Testis (tissue), 3 donors: Measurements from ENCODE around the gene MYLK4. TPM values are rescaled to one million over a fixed set of nuclear protein-coding genes. Genes with fewer than 3 reads are reported as not detected.

Experiments
- DNase-seq: peaks from one replicate; pipeline ENCODE4 v3.0.0-alpha.2; 2019
- H3K27ac ChIP-seq, 2 donors: fragments of 200-600 bp; sonication (generic); one replicate each; pipeline ENCODE4 v1.5.1; 2019
- H3K27me3 ChIP-seq: fragments of 200-600 bp; sonication (generic); one replicate; pipeline ENCODE4 v1.5.1; 2019
- H3K36me3 ChIP-seq: fragments of 200-600 bp; sonication (generic); one replicate; pipeline ENCODE4 v1.5.1; 2017; ENCODE audit warnings: low read depth; ENCODE audit errors: missing control alignments
- H3K4me1 ChIP-seq: fragments of 200-600 bp; sonication (generic); one replicate; pipeline ENCODE4 v1.5.1; 2019
- H3K4me3 ChIP-seq, 2 donors: fragments of 200-600 bp; sonication (generic); one replicate each; pipeline ENCODE4 v1.5.1; 2017 to 2019
- H3K9me3 ChIP-seq: fragments of 200-600 bp; sonication (generic); one replicate; pipeline ENCODE4 v1.5.1; 2017
- CTCF ChIP-seq, 3 experiments: fragments of 450-650 bp in 2 of 3; fragments of 200-600 bp in 1 of 3; sonication (generic) in 1 of 3; IDR thresholded peaks; one replicate each; pipeline ENCODE4 v1.5.1; 2016 to 2019; ENCODE audit warnings: antibody characterized with exemption in 3 of 3, mild to moderate bottlenecking in 2 of 3, moderate library complexity in 1 of 3
- POLR2A ChIP-seq: fragments of 450-650 bp; IDR thresholded peaks from one replicate; pipeline ENCODE4 v1.6.1; 2017; ENCODE audit warnings: antibody characterized with exemption, mild to moderate bottlenecking, moderate library complexity
- WGBS, 2 donors: methylation state at CpG; one replicate each; pipeline ENCODE4 v1.1.5; 2018; 5-methylcytosine and 5-hydroxymethylcytosine counted together
- intact Hi-C: fragments of 100-400 bp; cut with DNase I; formaldehyde crosslinking; loops from one replicate; pipeline ENCODE4 v1.15.1; 2023; ENCODE audit warnings: low total_unique reads
- polyA plus RNA-seq: library from polyadenylated mRNA; stranded (reverse); fragments of 350-450 nt; fragmentation: Illumina TruSeq; extraction: RNeasy Lipid Tissue Mini Kit (QIAGEN cat#74804); gene quantifications from one replicate; pipeline ENCODE4 v1.2.3, GENCODE V29; 2014; ENCODE audit warnings: low read depth, low replicate concordance; ENCODE audit not compliant: insufficient read depth
- total RNA-seq, 2 donors: library from RNA; depleted of rRNA; stranded (reverse); fragments of >200 nt; gene quantifications; one replicate each; pipeline ENCODE4 v1.2.3, GENCODE V29; 2016

The MYLK4 gene
- total and polyA plus RNA-seq, 3 donors from 2014 or later: 0.62 to 1.5 (median 0.71) TPM

GRCh38 chr6:2781685-2782355 is 31.1 kb upstream of the MYLK4 start:
- Histone ChIP-seq H3K4me3 (no peak overlapping the region), H3K4me1 (no peaks in the 10 kb centered on the region), H3K9me3 (no peaks in the 10 kb centered on the region), H3K36me3 (no peaks in the 10 kb centered on the region), H3K27me3 (no peaks in the 10 kb centered on the region), H3K27ac (no peak overlapping the region)
- 92 to 94% methylated on average over 6 to 7 of the region's 7 CpGs for WGBS, 2 donors
- TF ChIP-seq CTCF (IDR thresholded peaks at IDR 0.05) (no peak), POLR2A (no peak)
- intact Hi-C loops: no loop called here
- no peak for DNase-seq

GRCh38 chr6:2780102-2780737 is 29.5 kb upstream of the MYLK4 start:
- no peaks in the 10 kb centered on the region for H3K27me3 ChIP-seq
- H3K9me3 ChIP-seq: no peaks in the 10 kb centered on the region
- no peak overlapping the region for H3K4me3 ChIP-seq
- intact Hi-C loops: no loop called here
- H3K36me3 ChIP-seq: no peaks in the 10 kb centered on the region
- H3K4me1 ChIP-seq: no peaks in the 10 kb centered on the region
- no peak overlapping the region for H3K27ac ChIP-seq
- no peak for DNase-seq
- TF ChIP-seq CTCF (IDR thresholded peaks at IDR 0.05): no peak
- no peak for TF ChIP-seq POLR2A
- WGBS, 2 donors: 90% methylated on average over 9 of the region's 9 CpGs

GRCh38 chr6:2777249-2777648 is 26.5 kb upstream of the MYLK4 start:
- DNase-seq: no peak
- H3K36me3 ChIP-seq: no peaks in the 10 kb centered on the region

GRCh38 chr6:2775003-2775402 is 24.3 kb upstream of the MYLK4 start:
- DNase-seq: no peak
- Histone ChIP-seq H3K36me3 (no peaks in the 10 kb centered on the region), H3K27ac (no peak overlapping the region), H3K27me3 (no peaks in the 10 kb centered on the region), H3K4me3 (no peak overlapping the region), H3K4me1 (no peaks in the 10 kb centered on the region), H3K9me3 (no peaks in the 10 kb centered on the region)
- WGBS, 2 donors: 81 to 100% methylated on average over 1 of the region's 1 CpG
- TF ChIP-seq POLR2A (no peak), CTCF (IDR thresholded peaks at IDR 0.05) (no peak)
- intact Hi-C loops: no loop called here

More at GRCh38 chr6:2777249-2777648, 26.5 kb upstream of the MYLK4 start:
- H3K27me3 ChIP-seq: no peaks in the 10 kb centered on the region
- H3K4me3 ChIP-seq: no peak overlapping the region
- H3K27ac ChIP-seq: no peak overlapping the region
- intact Hi-C loops: no loop called here
- no peaks in the 10 kb centered on the region for H3K9me3 ChIP-seq
- no peaks in the 10 kb centered on the region for H3K4me1 ChIP-seq
- WGBS, 2 donors: 91 to 95% methylated on average over 3 of the region's 3 CpGs
- no peak for TF ChIP-seq POLR2A
- no peak for TF ChIP-seq CTCF (IDR thresholded peaks at IDR 0.05)

- TF ChIP-seq POLR2A (no peak), CTCF (IDR thresholded peaks at IDR 0.05) (no peak)
- no peak overlapping the region for H3K27ac ChIP-seq
- no peak for DNase-seq
- no peaks in the 10 kb centered on the region for H3K4me1 ChIP-seq
- 61 to 99% methylated on average over 3 of the region's 3 CpGs for WGBS, 2 donors
- H3K36me3 ChIP-seq: no peaks in the 10 kb centered on the region
- H3K9me3 ChIP-seq: no peaks in the 10 kb centered on the region
- no peak overlapping the region for H3K4me3 ChIP-seq
- no peaks in the 10 kb centered on the region for H3K27me3 ChIP-seq
- intact Hi-C loops: no loop called here
These were observed 22.7 kb upstream of the MYLK4 start for GRCh38 chr6:2773449-2773848.
